ENCODE results near the gene DUS3L.

Gene DUS3L

GRCh38 chr19:5821521-5822180 is 30.7 kb upstream of the DUS3L start:
- DNase-seq: no peak

- DNase-seq: no peak
These were observed 29.8 kb upstream of the DUS3L start for GRCh38 chr19:5820785-5821184.

GRCh38 chr19:5818594-5818993 is 27.6 kb upstream of the DUS3L start:
- no peak for DNase-seq

GRCh38 chr19:5817218-5817617 is 26.3 kb upstream of the DUS3L start:
- DNase-seq: no peak

- no peak for DNase-seq
These were observed 23.9 kb upstream of the DUS3L start for GRCh38 chr19:5814852-5815246.

- no peak for DNase-seq
These were observed 23.3 kb upstream of the DUS3L start for GRCh38 chr19:5814123-5814851.

- DNase-seq: no peak
These were observed 20.2 kb upstream of the DUS3L start for GRCh38 chr19:5811117-5811516.

- no peak for DNase-seq
These were observed 18.5 kb upstream of the DUS3L start for GRCh38 chr19:5809469-5809868.

GRCh38 chr19:5809053-5809452 is 18.1 kb upstream of the DUS3L start:
- DNase-seq: no peak

- DNase-seq: no peak
These were observed 17.3 kb upstream of the DUS3L start for GRCh38 chr19:5808120-5808816.

GRCh38 chr19:5806905-5807304 is 15.9 kb upstream of the DUS3L start:
- DNase-seq: no peak

GRCh38 chr19:5806133-5806489 is 15.1 kb upstream of the DUS3L start:
- no peak for DNase-seq

- DNase-seq: no peak
These were observed 14.6 kb upstream of the DUS3L start for GRCh38 chr19:5805462-5806132.

GRCh38 chr19:5804516-5805461 is 13.8 kb upstream of the DUS3L start, which contains the start of gene NRTN:
Gene NRTN, plus strand, starts transcription at chr19:5805067. Its CDS starts 19,099 bp downstream, at chr19:5824166.
- no peak for DNase-seq

- DNase-seq: peak; percentile 64
These were observed 13.0 kb upstream of the DUS3L start for GRCh38 chr19:5803752-5804515.

- DNase-seq: no peak
These were observed 12.4 kb upstream of the DUS3L start for GRCh38 chr19:5803441-5803751.

- no peak for DNase-seq
These were observed 11.0 kb upstream of the DUS3L start for GRCh38 chr19:5801796-5802619.

GRCh38 chr19:5800361-5801270 is 9.7 kb upstream of the DUS3L start:
- no peak for DNase-seq
